Measurements from ENCODE around the gene SMAD6. TPM values are rescaled to one million over a fixed set of nuclear protein-coding genes. Genes with fewer than 3 reads are reported as not detected.
"Not testable (repeated sequence)": the region's sequence is repeated elsewhere in the genome, so short reads cannot be mapped to it uniquely, and the experiment has no call there.

Gene SMAD6
- total and polyA plus RNA-seq, 7 donors: 0.52 to 5.5 (median 3.0) TPM

DNA sequence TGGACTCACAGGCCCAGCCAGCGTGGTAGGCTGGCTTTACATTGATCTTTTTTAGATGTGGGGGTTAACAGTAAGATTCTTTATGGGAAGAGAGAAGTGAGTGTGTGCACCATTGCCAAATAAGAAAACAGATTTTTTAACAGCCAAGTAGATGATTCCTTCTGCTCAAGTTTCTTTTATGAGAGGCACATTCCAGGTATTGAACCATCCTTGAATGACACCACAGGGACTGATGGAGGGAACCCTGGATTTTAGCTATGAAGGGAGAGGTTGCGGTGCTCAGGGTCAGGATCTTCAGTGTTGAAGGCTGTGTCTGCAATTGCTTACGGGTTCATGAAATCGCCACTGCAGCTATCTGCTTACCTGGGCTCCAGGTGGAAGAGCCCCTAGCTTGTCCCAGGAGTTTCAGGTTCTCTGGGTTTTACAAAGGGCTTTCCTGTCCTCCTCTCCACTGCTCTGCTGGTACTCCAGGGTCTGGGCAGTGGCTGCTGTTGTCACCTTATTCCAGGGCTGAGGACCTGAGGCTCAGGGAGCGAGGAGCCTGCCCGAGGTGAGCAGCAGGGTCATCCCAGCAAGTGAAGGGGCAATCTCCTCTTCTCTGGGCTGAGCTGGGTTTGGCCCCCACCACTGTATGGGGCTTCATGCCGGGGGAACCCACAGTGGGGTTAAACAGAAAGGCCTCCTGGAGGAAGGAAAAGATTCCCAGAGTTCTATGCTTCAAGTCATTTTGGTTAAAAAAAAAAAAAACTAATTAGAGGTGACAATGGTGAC, 53.4 kb downstream of the SMAD6 start:
- Histone ChIP-seq H3K4me3 (no peak overlapping the region), H3K4me1 (no peaks in the 10 kb centered on the region), H3K9me3 (peaks cover 6% of the 10 kb centered on the region), H3K27me3 (ENCODE audit: insufficient read depth in 3 of 3, low read length in 2 of 3) (no peaks in the 10 kb centered on the region), H3K36me3 (ENCODE audit: insufficient read depth in 1 of 2, low read depth in 1 of 2) (no peaks in the 10 kb centered on the region), H3K27ac (no peak overlapping the region)
- intact Hi-C loops (cut with DNase I): no loop called here
- WGBS, 3 donors: 93 to 95% (median 95%) methylated on average over 7 of the region's 7 CpGs
- ATAC-seq (no peak), DNase-seq (no peak)
- TF ChIP-seq, protein P1, sequence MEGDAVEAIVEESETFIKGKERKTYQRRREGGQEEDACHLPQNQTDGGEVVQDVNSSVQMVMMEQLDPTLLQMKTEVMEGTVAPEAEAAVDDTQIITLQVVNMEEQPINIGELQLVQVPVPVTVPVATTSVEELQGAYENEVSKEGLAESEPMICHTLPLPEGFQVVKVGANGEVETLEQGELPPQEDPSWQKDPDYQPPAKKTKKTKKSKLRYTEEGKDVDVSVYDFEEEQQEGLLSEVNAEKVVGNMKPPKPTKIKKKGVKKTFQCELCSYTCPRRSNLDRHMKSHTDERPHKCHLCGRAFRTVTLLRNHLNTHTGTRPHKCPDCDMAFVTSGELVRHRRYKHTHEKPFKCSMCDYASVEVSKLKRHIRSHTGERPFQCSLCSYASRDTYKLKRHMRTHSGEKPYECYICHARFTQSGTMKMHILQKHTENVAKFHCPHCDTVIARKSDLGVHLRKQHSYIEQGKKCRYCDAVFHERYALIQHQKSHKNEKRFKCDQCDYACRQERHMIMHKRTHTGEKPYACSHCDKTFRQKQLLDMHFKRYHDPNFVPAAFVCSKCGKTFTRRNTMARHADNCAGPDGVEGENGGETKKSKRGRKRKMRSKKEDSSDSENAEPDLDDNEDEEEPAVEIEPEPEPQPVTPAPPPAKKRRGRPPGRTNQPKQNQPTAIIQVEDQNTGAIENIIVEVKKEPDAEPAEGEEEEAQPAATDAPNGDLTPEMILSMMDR (IDR thresholded peaks at IDR 0.05): no peak

DNA sequence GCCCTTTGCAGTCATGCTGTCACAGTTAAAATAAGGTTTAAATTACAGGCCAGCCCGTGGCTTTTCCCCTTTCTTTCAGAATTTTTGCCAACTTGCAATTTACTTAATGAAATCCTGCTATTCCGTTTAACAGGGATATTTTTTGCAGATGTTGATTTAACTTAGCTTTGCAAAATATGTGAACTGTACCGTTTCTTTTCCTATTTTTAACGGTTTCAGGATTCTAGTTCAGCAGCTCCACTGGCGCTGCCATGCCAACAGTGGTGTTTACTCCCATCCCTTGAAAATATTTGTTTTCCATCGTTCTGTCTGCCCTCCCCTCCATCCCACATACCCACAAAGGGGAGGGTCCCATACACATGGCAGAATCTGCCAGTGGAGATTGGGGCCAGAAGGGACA, 54.3 kb downstream of the SMAD6 start:
- Histone ChIP-seq H3K36me3 (ENCODE audit: insufficient read depth in 1 of 2, low read depth in 1 of 2) (no peaks in the 10 kb centered on the region), H3K4me3 (no peak overlapping the region), H3K27ac (no peak overlapping the region), H3K4me1 (no peaks in the 10 kb centered on the region), H3K27me3 (ENCODE audit: insufficient read depth in 3 of 3, low read length in 2 of 3) (no peaks in the 10 kb centered on the region), H3K9me3 (peaks cover 6% of the 10 kb centered on the region)
- DNase-seq (no peak), ATAC-seq (no peak)
- TF ChIP-seq, protein P1 (IDR thresholded peaks at IDR 0.05): no peak
- intact Hi-C loops (cut with DNase I): no loop called here
- WGBS, 3 donors: 39 to 44% (median 44%) methylated on average over 6 of the region's 6 CpGs

DNA sequence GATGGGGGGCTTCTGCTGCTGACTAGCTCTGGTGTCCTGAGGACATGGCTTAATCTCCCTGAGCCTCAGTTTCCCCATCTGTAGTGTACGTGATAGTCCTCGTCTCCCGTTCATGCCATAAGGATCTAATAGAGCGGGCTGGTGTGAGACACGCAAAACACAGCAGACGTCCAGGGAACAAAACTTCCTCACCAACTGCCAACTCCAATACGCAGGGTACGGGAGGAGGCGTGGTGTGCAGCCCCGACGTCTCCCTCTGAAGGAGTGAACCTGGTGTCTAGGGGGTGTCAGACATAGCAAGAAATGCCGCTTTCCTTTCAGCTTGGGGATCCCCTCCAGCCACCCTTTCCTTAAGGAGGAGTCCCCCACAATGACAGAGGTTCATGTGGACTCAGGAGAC, 55.0 kb downstream of the SMAD6 start:
- H3K4me1 ChIP-seq: no peaks in the 10 kb centered on the region
- TF ChIP-seq, protein P1 (IDR thresholded peaks at IDR 0.05): no peak

DNA sequence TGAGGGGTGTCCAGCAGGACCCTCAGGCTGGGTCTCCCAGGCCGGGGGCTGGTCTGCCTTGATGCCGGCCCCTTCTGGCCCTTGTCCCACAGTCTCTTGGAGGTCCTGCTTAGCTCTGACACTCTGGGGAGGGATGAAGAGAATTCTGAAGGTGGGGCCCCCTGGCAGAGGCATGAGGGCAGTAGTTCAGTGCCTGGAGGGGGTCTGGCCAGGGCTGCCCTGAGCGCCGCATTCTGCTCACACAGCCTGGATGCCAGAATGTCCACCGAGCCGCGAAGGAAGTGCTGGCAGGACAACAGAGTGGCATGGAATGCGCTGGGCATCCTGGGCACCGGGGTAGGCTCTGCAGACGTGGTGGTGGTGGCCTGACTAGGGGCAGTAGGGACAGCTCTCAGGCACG, 55.5 kb downstream of the SMAD6 start:
- H3K4me1 ChIP-seq: no peaks in the 10 kb centered on the region
- intact Hi-C loops (cut with DNase I): no loop called here
- DNase-seq: no peak
- no peak for ATAC-seq
- TF ChIP-seq, protein P1 (IDR thresholded peaks at IDR 0.05): no peak
- peaks cover 6% of the 10 kb centered on the region for H3K9me3 ChIP-seq
- H3K36me3 ChIP-seq (ENCODE audit: insufficient read depth in 1 of 2, low read depth in 1 of 2): no peaks in the 10 kb centered on the region
- H3K27ac ChIP-seq: no peak overlapping the region
- H3K27me3 ChIP-seq (ENCODE audit: insufficient read depth in 3 of 3, low read length in 2 of 3): no peaks in the 10 kb centered on the region
- no peak overlapping the region for H3K4me3 ChIP-seq
- WGBS, 3 donors: 85 to 89% (median 87%) methylated on average over 10 to 11 of the region's 11 CpGs

More for the DNA sequence above, 55.0 kb downstream of the SMAD6 start:
- Histone ChIP-seq H3K27ac (no peak overlapping the region), H3K27me3 (ENCODE audit: insufficient read depth in 3 of 3, low read length in 2 of 3) (no peaks in the 10 kb centered on the region), H3K9me3 (peaks cover 6% of the 10 kb centered on the region), H3K4me3 (no peak overlapping the region), H3K36me3 (ENCODE audit: insufficient read depth in 1 of 2, low read depth in 1 of 2) (no peaks in the 10 kb centered on the region)
- 93 to 95% (median 93%) methylated on average over 12 of the region's 12 CpGs for WGBS, 3 donors
- intact Hi-C loops (cut with DNase I): no loop called here
- ATAC-seq: no peak
- DNase-seq: no peak

DNA sequence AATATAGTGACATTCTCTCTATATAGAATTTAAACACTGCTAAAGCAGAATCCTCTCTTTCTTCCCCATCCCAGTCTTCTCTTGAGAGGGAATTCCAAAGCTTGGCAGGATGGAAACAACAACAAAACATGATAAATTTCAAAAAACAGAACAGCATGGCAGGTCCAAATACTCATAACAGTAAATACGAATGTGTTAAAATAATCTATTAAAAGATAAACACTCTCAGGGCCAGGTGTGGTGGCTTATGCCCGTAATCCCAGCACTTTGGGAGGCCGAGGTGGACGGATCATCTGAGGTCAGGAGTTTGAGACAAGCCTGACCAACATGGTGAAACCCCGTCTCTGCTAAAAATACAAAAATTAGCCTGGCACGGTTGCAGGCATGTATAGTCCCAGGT, 56.2 kb downstream of the SMAD6 start:
- H3K27me3 ChIP-seq (ENCODE audit: insufficient read depth in 3 of 3, low read length in 2 of 3); H3K4me3 ChIP-seq; DNase-seq; H3K27ac ChIP-seq; ATAC-seq; H3K4me1 ChIP-seq; H3K36me3 ChIP-seq (ENCODE audit: insufficient read depth in 1 of 2, low read depth in 1 of 2); intact Hi-C loops (cut with DNase I); H3K9me3 ChIP-seq: not testable (repeated sequence)
- 92 to 97% (median 95%) methylated on average over 6 of the region's 6 CpGs for WGBS, 3 donors

All from psoas muscle (tissue), 8 donors.